Activated gamma-delta T cell (primary cell): ENCODE data around the gene ADAMTS1.
"Not testable (repeated sequence)": the region's sequence is repeated elsewhere in the genome, so short reads cannot be mapped to it uniquely, and the experiment has no call there.

ENCODE experiments used
- DNase-seq: peaks from one replicate; lab custom pipeline; 2025; lab: John Stamatoyannopoulos, UW
- total RNA-seq, 2 donors: gene quantifications; one replicate each; lab custom pipeline; 2026; lab: John Stamatoyannopoulos, UW

The ADAMTS1 gene
- 3.4 to 4.2 reads per million in 2 donors for total RNA-seq

- DNase-seq = no peak
Observed at GRCh38 chr21:26845066-26845758, at the start of gene ADAMTS1. TSS of gene ADAMTS1 (minus strand) at chr21:26845409. CDS start at chr21:26844954, 455 bp downstream.

- no peak for DNase-seq
Observed at GRCh38 chr21:26892151-26892550, 46.9 kb upstream of the ADAMTS1 start.

- DNase-seq = no peak
Observed at GRCh38 chr21:26888931-26889330, 43.7 kb upstream of the ADAMTS1 start.

- DNase-seq = no peak
Observed at GRCh38 chr21:26888256-26888655, 43.0 kb upstream of the ADAMTS1 start.

- DNase-seq = no peak
Observed at GRCh38 chr21:26887251-26887650, 42.0 kb upstream of the ADAMTS1 start.

GRCh38 chr21:26884436-26884835, 39.2 kb upstream of the ADAMTS1 start:
- no peak for DNase-seq

- DNase-seq = no peak
Observed at GRCh38 chr21:26883768-26884167, 38.6 kb upstream of the ADAMTS1 start.

GRCh38 chr21:26881504-26882228, 36.5 kb upstream of the ADAMTS1 start:
- no peak for DNase-seq

GRCh38 chr21:26877018-26877417, 31.8 kb upstream of the ADAMTS1 start:
- no peak for DNase-seq

GRCh38 chr21:26874347-26874746, 29.1 kb upstream of the ADAMTS1 start:
- no peak for DNase-seq

- DNase-seq = no peak
Observed at GRCh38 chr21:26865857-26866256, 20.6 kb upstream of the ADAMTS1 start.

- not testable (repeated sequence) for DNase-seq
Observed at GRCh38 chr21:26856871-26857350, 11.7 kb upstream of the ADAMTS1 start.

GRCh38 chr21:26854695-26855094, 9.5 kb upstream of the ADAMTS1 start:
- DNase-seq = not testable (repeated sequence)

- DNase-seq = no peak
Observed at GRCh38 chr21:26852423-26852822, 7.2 kb upstream of the ADAMTS1 start.

GRCh38 chr21:26851109-26851944, 6.1 kb upstream of the ADAMTS1 start:
- no peak for DNase-seq

GRCh38 chr21:26850116-26850643, 5.0 kb upstream of the ADAMTS1 start:
- no peak for DNase-seq

GRCh38 chr21:26849428-26850115, 4.4 kb upstream of the ADAMTS1 start:
- DNase-seq = no peak

GRCh38 chr21:26847921-26848320, 2.7 kb upstream of the ADAMTS1 start:
- DNase-seq = no peak

- DNase-seq = no peak
Observed at GRCh38 chr21:26847002-26847401, 1.8 kb upstream of the ADAMTS1 start.

- no peak for DNase-seq
Observed at GRCh38 chr21:26846036-26846931, 1.1 kb upstream of the ADAMTS1 start.

GRCh38 chr21:26845759-26846035, 488 bp upstream of the ADAMTS1 start:
- no peak for DNase-seq
